Sigmoid colon (tissue), 4 donors: Measurements from ENCODE around the gene ADRA1B.

ENCODE experiments used
- CTCF ChIP-seq, 4 experiments: fragments of 450-650 bp in 3 of 4; fragments of 200-600 bp in 1 of 4; IDR thresholded peaks; one replicate each; pipeline ENCODE4 v1.5.1; 2016 to 2019; ENCODE audit warnings: antibody characterized with exemption in 4 of 4, mild to moderate bottlenecking in 3 of 4, moderate library complexity in 2 of 4
- EP300 ChIP-seq, 4 donors: sonication (generic); formaldehyde crosslinking; IDR thresholded peaks; one replicate each; pipeline ENCODE4 v1.6.1; 2017; ENCODE audit warnings: antibody characterized with exemption in 4 of 4
- POLR2A ChIP-seq, 2 donors: fragments of 450-650 bp; IDR thresholded peaks; one replicate each; pipeline ENCODE4 v1.6.1; 2016; ENCODE audit warnings: antibody characterized with exemption in 2 of 2, mild to moderate bottlenecking in 2 of 2, moderate library complexity in 2 of 2
- POLR2AphosphoS5 ChIP-seq, 4 donors: sonication (generic); formaldehyde crosslinking; IDR thresholded peaks; one replicate each; pipeline ENCODE4 v1.6.1; 2017; ENCODE audit warnings: antibody characterized with exemption in 4 of 4

DNA sequence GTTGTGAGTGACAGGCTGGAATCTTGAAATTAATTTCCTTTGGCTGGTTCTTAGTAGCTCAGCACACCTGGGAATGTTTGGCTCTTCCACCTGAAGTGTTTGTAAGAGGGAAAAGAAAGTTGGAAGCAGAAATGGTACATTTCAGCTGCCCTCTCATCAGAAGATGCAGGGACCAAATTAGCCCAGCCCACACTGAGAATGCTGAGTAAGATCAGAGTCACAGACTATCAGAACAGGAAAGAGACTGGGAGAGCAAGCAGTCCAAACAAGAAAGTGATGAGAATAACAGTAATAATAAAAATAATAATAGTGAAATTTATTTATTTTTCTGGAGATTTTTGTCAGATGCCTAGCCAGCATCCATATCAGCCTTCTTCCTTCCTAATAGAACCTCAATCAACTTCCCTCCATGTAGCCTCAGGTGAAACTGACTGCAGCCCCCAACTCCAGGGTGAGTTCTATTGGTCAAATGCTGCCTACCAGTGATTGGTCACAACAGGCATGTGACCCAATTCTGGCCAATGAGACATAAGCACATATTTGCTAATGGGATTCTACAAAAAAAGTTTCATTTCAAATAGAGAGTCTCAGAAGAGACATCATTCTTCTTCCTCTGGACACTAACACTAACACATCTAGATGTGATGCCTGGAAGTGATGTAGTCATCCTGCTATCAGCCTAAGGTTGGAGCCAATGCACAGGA, 31.2 kb upstream of the ADRA1B start:
- TF ChIP-seq CTCF (IDR thresholded peaks at IDR 0.05) (no peak), POLR2A (IDR thresholded peaks at IDR 0.05) (no peak), EP300 (IDR thresholded peaks at IDR 0.05) (no peak), POLR2AphosphoS5 (IDR thresholded peaks at IDR 0.05) (no peak)
